ENCODE measurements around the gene CERS5. TPM values are rescaled to one million over a fixed set of nuclear protein-coding genes. Genes with fewer than 3 reads are reported as not detected.

The CERS5 gene
- total RNA-seq, 2 experiments from 2014 or later = 27.6 to 36.9 TPM

GRCh38 chr12:50166799-50167048 lies 445 bp downstream of the CERS5 start:
- ChIA-PET POLR2A (interaction anchor here (0.6 to 3.2 kb wide), 11 partner anchors 13 to 154 kb away, joined by 3 to 18 read pairs (median 4); partner anchors contain the start of genes COX14 and SMARCD1), CTCF (ENCODE audit: unreplicated experiment) (interaction anchor here (1.3 to 1.9 kb wide), 3 partner anchors 55 to 174 kb away, joined by 4 to 8 read pairs (median 4); partner anchors contain the start of genes COX14 and SMARCD1)
- Histone ChIP-seq H2AFZ (ENCODE audit: low read length) (peak overlapping the region; percentile 80), H3K79me2 (ENCODE audit: insufficient read depth, low read depth, low read length) (peaks cover 31% of the 10 kb centered on the region), H3K4me1 (ENCODE audit: insufficient read depth, low read length, poor library complexity, severe bottlenecking) (peaks cover 11% of the 10 kb centered on the region), H4K20me1 (ENCODE audit: insufficient read depth, low read length) (no peaks in the 10 kb centered on the region), H3K36me3 (ENCODE audit: insufficient read depth, low read length) (no peaks in the 10 kb centered on the region), H3K4me2 (ENCODE audit: low read length) (peak overlapping the region; percentile 91), H3K9me3 (ENCODE audit: low read length) (no peaks in the 10 kb centered on the region), H3K9me2 (ENCODE audit: insufficient read depth, low read length) (no peaks in the 10 kb centered on the region), H3K27ac (ENCODE audit: low read depth, low read length, poor library complexity, severe bottlenecking) (peak overlapping the region; percentile 71), H3K4me3 (ENCODE audit: low read depth, low read length, poor library complexity, severe bottlenecking) (peak overlapping the region; percentile 93)
- intact Hi-C loops (cut with micrococcal nuclease; ENCODE audit: unreplicated experiment) = loop anchor here (1.0 to 5.0 kb wide), 3 partner anchors 54 to 199 kb away; partner anchors contain the start of genes COX14 and SMARCD1
- DNase-seq (ENCODE audit: low spot score) = no peak
- TF ChIP-seq, protein P1, sequence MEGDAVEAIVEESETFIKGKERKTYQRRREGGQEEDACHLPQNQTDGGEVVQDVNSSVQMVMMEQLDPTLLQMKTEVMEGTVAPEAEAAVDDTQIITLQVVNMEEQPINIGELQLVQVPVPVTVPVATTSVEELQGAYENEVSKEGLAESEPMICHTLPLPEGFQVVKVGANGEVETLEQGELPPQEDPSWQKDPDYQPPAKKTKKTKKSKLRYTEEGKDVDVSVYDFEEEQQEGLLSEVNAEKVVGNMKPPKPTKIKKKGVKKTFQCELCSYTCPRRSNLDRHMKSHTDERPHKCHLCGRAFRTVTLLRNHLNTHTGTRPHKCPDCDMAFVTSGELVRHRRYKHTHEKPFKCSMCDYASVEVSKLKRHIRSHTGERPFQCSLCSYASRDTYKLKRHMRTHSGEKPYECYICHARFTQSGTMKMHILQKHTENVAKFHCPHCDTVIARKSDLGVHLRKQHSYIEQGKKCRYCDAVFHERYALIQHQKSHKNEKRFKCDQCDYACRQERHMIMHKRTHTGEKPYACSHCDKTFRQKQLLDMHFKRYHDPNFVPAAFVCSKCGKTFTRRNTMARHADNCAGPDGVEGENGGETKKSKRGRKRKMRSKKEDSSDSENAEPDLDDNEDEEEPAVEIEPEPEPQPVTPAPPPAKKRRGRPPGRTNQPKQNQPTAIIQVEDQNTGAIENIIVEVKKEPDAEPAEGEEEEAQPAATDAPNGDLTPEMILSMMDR (conservative IDR thresholded peaks at IDR 0.05; ENCODE audit: low read length) = no peak
- no peak for TF ChIP-seq EZH2phosphoT487 (IDR thresholded peaks at IDR 0.05; ENCODE audit: borderline replicate concordance, low read depth, low read length)
- BruUV-seq (replicated peaks) = no TSS peak

DNA sequence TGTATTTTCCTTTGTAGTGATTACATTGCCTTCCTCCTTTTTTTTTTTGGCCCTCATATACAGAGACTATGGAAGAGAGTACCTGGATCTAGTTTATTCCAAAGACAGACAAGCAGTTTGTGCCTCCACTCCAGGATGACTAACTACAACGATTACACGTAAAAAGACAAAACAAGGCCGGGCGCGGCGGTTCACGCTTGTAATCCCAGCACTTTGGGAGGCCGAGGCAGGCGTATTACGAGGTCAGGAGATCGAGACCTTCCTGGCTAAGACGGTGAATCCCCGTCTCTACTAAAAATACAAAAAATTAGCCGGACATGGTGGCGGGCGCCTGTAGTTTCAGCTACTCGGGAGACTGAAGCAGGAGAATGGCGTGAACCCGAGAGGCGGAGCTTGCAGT lies 2.2 kb downstream of the CERS5 start:
- Histone ChIP-seq H3K27ac (ENCODE audit: low read depth, low read length, poor library complexity, severe bottlenecking) (no peak overlapping the region), H2AFZ (ENCODE audit: low read length) (no peak overlapping the region), H3K79me2 (ENCODE audit: insufficient read depth, low read depth, low read length) (peaks cover 36% of the 10 kb centered on the region), H3K9me2 (ENCODE audit: insufficient read depth, low read length) (no peaks in the 10 kb centered on the region), H3K4me3 (ENCODE audit: low read depth, low read length, poor library complexity, severe bottlenecking) (no peak overlapping the region), H3K36me3 (ENCODE audit: insufficient read depth, low read length) (peaks cover 9% of the 10 kb centered on the region), H3K4me2 (ENCODE audit: low read length) (no peak overlapping the region; the same call in 1 of the 2 replicates), H3K4me1 (ENCODE audit: insufficient read depth, low read length, poor library complexity, severe bottlenecking) (peaks cover 11% of the 10 kb centered on the region), H3K9me3 (ENCODE audit: low read length) (no peaks in the 10 kb centered on the region), H4K20me1 (ENCODE audit: insufficient read depth, low read length) (0 out of 2 replicates have a peak, but pooled peaks cover 5% of the 10 kb centered on the region)
- ChIA-PET POLR2A (interaction anchor here (0.6 to 1.9 kb wide), 4 partner anchors 15 to 129 kb away, joined by 3 to 6 read pairs (median 3); partner anchors contain the start of gene SMARCD1), CTCF (ENCODE audit: unreplicated experiment) (no interaction called here)
- DNase-seq (ENCODE audit: low spot score) = no peak
- no TSS peak for BruUV-seq (replicated peaks)
- intact Hi-C loops (cut with micrococcal nuclease; ENCODE audit: unreplicated experiment) = loop anchor here (5.0 kb wide), 1 partner anchor 198 kb away; no protein-coding TSS in a partner anchor
- TF ChIP-seq, protein P1 (conservative IDR thresholded peaks at IDR 0.05; ENCODE audit: low read length) = no peak
- TF ChIP-seq EZH2phosphoT487 (IDR thresholded peaks at IDR 0.05; ENCODE audit: borderline replicate concordance, low read depth, low read length) = no peak

GRCh38 chr12:50162230-50162629 lies 4.9 kb downstream of the CERS5 start:
- TF ChIP-seq, protein P1 (conservative IDR thresholded peaks at IDR 0.05; ENCODE audit: low read length) = no peak
- TF ChIP-seq EZH2phosphoT487 (IDR thresholded peaks at IDR 0.05; ENCODE audit: borderline replicate concordance, low read depth, low read length) = no peak
- intact Hi-C loops (cut with micrococcal nuclease; ENCODE audit: unreplicated experiment) = no loop called here
- ChIA-PET CTCF (ENCODE audit: unreplicated experiment) (interaction anchor here (0.5 kb wide), 1 partner anchor 91 kb away, joined by 4 read pairs; no protein-coding TSS in a partner anchor), POLR2A (interaction anchor here (0.6 to 0.8 kb wide), 3 partner anchors 13 to 50 kb away, joined by 3 to 4 read pairs (median 3); no protein-coding TSS in a partner anchor)
- Histone ChIP-seq H3K4me3 (ENCODE audit: low read depth, low read length, poor library complexity, severe bottlenecking) (no peak overlapping the region), H3K36me3 (ENCODE audit: insufficient read depth, low read length) (peaks cover 21% of the 10 kb centered on the region), H4K20me1 (ENCODE audit: insufficient read depth, low read length) (0 out of 2 replicates have a peak, but pooled peaks cover 5% of the 10 kb centered on the region), H3K9me3 (ENCODE audit: low read length) (no peaks in the 10 kb centered on the region), H3K27ac (ENCODE audit: low read depth, low read length, poor library complexity, severe bottlenecking) (no peak overlapping the region), H3K4me2 (ENCODE audit: low read length) (no peak overlapping the region), H2AFZ (ENCODE audit: low read length) (no peak overlapping the region), H3K4me1 (ENCODE audit: insufficient read depth, low read length, poor library complexity, severe bottlenecking) (peaks cover 8% of the 10 kb centered on the region), H3K79me2 (ENCODE audit: insufficient read depth, low read depth, low read length) (peaks cover 41% of the 10 kb centered on the region), H3K9me2 (ENCODE audit: insufficient read depth, low read length) (no peaks in the 10 kb centered on the region)
- no peak for DNase-seq (ENCODE audit: low spot score)
- no TSS peak for BruUV-seq (replicated peaks)
